Testis (tissue), 3 donors: ENCODE measurements around the gene LAMTOR2. TPM values are rescaled to one million over a fixed set of nuclear protein-coding genes. Genes with fewer than 3 reads are reported as not detected.

Experiments
- DNase-seq: peaks from one replicate; pipeline ENCODE4 v3.0.0-alpha.2; 2019
- H3K27ac ChIP-seq, 2 donors: fragments of 200-600 bp; sonication (generic); one replicate each; pipeline ENCODE4 v1.5.1; 2019
- H3K27me3 ChIP-seq: fragments of 200-600 bp; sonication (generic); one replicate; pipeline ENCODE4 v1.5.1; 2019
- H3K36me3 ChIP-seq: fragments of 200-600 bp; sonication (generic); one replicate; pipeline ENCODE4 v1.5.1; 2017; ENCODE audit warnings: low read depth; ENCODE audit errors: missing control alignments
- H3K4me1 ChIP-seq: fragments of 200-600 bp; sonication (generic); one replicate; pipeline ENCODE4 v1.5.1; 2019
- H3K4me3 ChIP-seq, 2 donors: fragments of 200-600 bp; sonication (generic); one replicate each; pipeline ENCODE4 v1.5.1; 2017 to 2019
- H3K9me3 ChIP-seq: fragments of 200-600 bp; sonication (generic); one replicate; pipeline ENCODE4 v1.5.1; 2017
- POLR2A ChIP-seq: fragments of 450-650 bp; IDR thresholded peaks from one replicate; pipeline ENCODE4 v1.6.1; 2017; ENCODE audit warnings: antibody characterized with exemption, mild to moderate bottlenecking, moderate library complexity
- WGBS, 2 donors: methylation state at CpG; one replicate each; pipeline ENCODE4 v1.1.5; 2018; 5-methylcytosine and 5-hydroxymethylcytosine counted together
- intact Hi-C: fragments of 100-400 bp; cut with DNase I; formaldehyde crosslinking; loops from one replicate; pipeline ENCODE4 v1.15.1; 2023; ENCODE audit warnings: low total_unique reads
- polyA plus RNA-seq: library from polyadenylated mRNA; stranded (reverse); fragments of 350-450 nt; fragmentation: Illumina TruSeq; extraction: RNeasy Lipid Tissue Mini Kit (QIAGEN cat#74804); gene quantifications from one replicate; pipeline ENCODE4 v1.2.3, GENCODE V29; 2014; ENCODE audit warnings: low read depth, low replicate concordance; ENCODE audit not compliant: insufficient read depth
- total RNA-seq, 2 donors: library from RNA; depleted of rRNA; stranded (reverse); fragments of >200 nt; gene quantifications; one replicate each; pipeline ENCODE4 v1.2.3, GENCODE V29; 2016
- TF ChIP-seq, protein P1 (sequence below), 3 experiments: fragments of 450-650 bp in 2 of 3; fragments of 200-600 bp in 1 of 3; sonication (generic) in 1 of 3; IDR thresholded peaks; one replicate each; pipeline ENCODE4 v1.5.1; 2016 to 2019; ENCODE audit warnings: antibody characterized with exemption in 3 of 3, mild to moderate bottlenecking in 2 of 3, moderate library complexity in 1 of 3

Gene LAMTOR2
- total and polyA plus RNA-seq, 3 donors from 2014 or later = 47.6 to 55.5 (median 50.4) TPM

- Histone ChIP-seq H3K27ac (no peak overlapping the region), H3K4me1 (peaks cover 10% of the 10 kb centered on the region), H3K36me3 (no peaks in the 10 kb centered on the region), H3K27me3 (no peaks in the 10 kb centered on the region), H3K4me3 (peak overlapping the region; percentile 38 to 63), H3K9me3 (no peaks in the 10 kb centered on the region)
- no peak for DNase-seq
- TF ChIP-seq, protein P1, sequence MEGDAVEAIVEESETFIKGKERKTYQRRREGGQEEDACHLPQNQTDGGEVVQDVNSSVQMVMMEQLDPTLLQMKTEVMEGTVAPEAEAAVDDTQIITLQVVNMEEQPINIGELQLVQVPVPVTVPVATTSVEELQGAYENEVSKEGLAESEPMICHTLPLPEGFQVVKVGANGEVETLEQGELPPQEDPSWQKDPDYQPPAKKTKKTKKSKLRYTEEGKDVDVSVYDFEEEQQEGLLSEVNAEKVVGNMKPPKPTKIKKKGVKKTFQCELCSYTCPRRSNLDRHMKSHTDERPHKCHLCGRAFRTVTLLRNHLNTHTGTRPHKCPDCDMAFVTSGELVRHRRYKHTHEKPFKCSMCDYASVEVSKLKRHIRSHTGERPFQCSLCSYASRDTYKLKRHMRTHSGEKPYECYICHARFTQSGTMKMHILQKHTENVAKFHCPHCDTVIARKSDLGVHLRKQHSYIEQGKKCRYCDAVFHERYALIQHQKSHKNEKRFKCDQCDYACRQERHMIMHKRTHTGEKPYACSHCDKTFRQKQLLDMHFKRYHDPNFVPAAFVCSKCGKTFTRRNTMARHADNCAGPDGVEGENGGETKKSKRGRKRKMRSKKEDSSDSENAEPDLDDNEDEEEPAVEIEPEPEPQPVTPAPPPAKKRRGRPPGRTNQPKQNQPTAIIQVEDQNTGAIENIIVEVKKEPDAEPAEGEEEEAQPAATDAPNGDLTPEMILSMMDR (IDR thresholded peaks at IDR 0.05) = no peak
- no peak for TF ChIP-seq POLR2A
- 61 to 75% methylated on average over 12 to 19 of the region's 19 CpGs for WGBS, 2 donors
- intact Hi-C loops = no loop called here
Measured at GRCh38 chr1:156077430-156077760, 22.8 kb downstream of the LAMTOR2 start.

DNA sequence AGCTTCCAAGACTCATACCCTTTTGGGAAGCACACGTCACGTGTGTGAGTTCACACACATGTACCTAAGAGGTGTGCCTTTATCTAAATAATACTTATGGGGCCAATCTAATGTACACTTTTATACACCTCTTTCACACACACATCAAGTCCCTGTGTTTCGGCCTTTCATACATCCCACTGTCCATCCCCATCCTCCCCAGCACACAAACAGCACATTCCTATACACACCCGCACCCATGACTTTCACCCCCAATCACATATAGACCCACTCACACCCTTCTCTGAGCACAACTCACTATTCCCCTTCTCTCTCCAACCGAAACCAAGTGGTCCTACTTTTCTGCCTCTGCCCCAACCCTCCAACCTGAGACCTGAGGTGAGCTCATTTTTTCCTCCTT is 24.1 kb downstream of the LAMTOR2 start:
- Histone ChIP-seq H3K4me3 (no peak overlapping the region), H3K27ac (no peak overlapping the region), H3K4me1 (peaks cover 16% of the 10 kb centered on the region), H3K36me3 (no peaks in the 10 kb centered on the region), H3K27me3 (no peaks in the 10 kb centered on the region), H3K9me3 (no peaks in the 10 kb centered on the region)
- DNase-seq = no peak
- WGBS, 2 donors = 92 to 94% methylated on average over 5 of the region's 5 CpGs
- intact Hi-C loops = no loop called here
- TF ChIP-seq, protein P1 (IDR thresholded peaks at IDR 0.05) = no peak
- TF ChIP-seq POLR2A = no peak

GRCh38 chr1:156079762-156080161 is 25.2 kb downstream of the LAMTOR2 start:
- H3K4me3 ChIP-seq = no peak overlapping the region
- H3K27me3 ChIP-seq = no peaks in the 10 kb centered on the region
- no peak for DNase-seq
- TF ChIP-seq POLR2A = no peak
- TF ChIP-seq, protein P1 (IDR thresholded peaks at IDR 0.05) = no peak
- no peaks in the 10 kb centered on the region for H3K9me3 ChIP-seq
- no peaks in the 10 kb centered on the region for H3K36me3 ChIP-seq
- WGBS, 2 donors = 86 to 88% methylated on average over 5 of the region's 5 CpGs
- peaks cover 16% of the 10 kb centered on the region for H3K4me1 ChIP-seq
- intact Hi-C loops = no loop called here
- no peak overlapping the region for H3K27ac ChIP-seq

DNA sequence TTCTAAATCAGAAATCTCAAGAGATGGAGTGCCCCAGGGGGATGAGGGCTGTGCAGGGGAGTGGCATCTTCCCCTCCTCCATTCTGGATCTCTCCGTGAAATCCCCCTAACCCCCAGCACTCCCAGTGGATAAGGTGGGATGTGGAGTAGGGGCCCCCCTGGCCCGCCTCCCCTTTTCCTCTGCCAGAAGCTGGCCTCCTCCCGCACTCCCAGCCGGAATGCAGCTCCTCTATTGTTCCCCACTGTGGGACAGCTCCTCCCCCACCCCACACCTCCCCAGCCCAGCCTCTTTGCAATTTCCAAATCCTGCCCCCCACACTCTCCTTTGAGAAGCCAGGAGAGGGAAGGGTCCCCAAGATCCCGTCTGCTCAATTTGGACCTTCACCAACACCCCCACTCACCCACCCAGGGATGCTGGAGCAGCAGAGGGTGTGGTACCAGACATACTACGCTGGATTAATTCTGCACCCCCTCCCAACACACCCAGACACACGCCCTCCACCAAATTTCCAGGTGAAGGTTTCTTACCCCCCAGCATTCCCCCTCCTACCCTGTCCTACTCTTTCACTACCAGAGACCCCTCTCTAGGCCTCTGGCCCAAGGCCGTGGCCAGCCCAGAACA is 25.8 kb downstream of the LAMTOR2 start:
- Histone ChIP-seq H3K27me3 (no peaks in the 10 kb centered on the region), H3K9me3 (no peaks in the 10 kb centered on the region), H3K36me3 (no peaks in the 10 kb centered on the region), H3K4me1 (peaks cover 16% of the 10 kb centered on the region), H3K4me3 (no peak overlapping the region), H3K27ac (no peak overlapping the region)
- no peak for TF ChIP-seq POLR2A
- TF ChIP-seq, protein P1 (IDR thresholded peaks at IDR 0.05) = no peak
- 45 to 54% methylated on average over 8 of the region's 8 CpGs for WGBS, 2 donors
- DNase-seq = no peak
- intact Hi-C loops = no loop called here

DNA sequence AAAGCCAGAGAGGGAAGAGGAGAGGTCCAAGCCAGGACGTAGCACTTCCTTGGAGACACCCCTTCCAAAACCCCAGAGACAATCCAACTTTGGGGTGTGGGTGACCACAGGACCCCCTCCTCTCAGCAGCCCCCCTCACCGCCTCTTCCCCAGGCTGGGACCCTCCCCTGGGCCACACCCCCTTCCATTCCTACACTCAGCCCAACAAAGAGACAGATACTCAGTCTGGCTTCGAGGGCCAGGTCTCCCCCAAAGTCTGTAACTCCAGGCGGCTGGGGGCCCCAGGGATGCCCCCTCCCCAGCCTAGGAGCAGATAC is 26.2 kb downstream of the LAMTOR2 start:
- 35 to 44% methylated on average over 3 to 4 of the region's 4 CpGs for WGBS, 2 donors
- Histone ChIP-seq H3K27me3 (no peaks in the 10 kb centered on the region), H3K4me3 (no peak overlapping the region), H3K36me3 (no peaks in the 10 kb centered on the region), H3K9me3 (no peaks in the 10 kb centered on the region), H3K4me1 (peaks cover 16% of the 10 kb centered on the region), H3K27ac (no peak overlapping the region)
- intact Hi-C loops = no loop called here
- no peak for DNase-seq
- no peak for TF ChIP-seq POLR2A
- TF ChIP-seq, protein P1 (IDR thresholded peaks at IDR 0.05) = no peak
